Caco-2 (cell line): ENCODE measurements around the gene NR6A1. TPM values are rescaled to one million over a fixed set of nuclear protein-coding genes. Genes with fewer than 3 reads are reported as not detected.

ENCODE experiments used
- BruUV-seq: library from RNA; stranded (reverse); fragments of 400-500 nt; replicated peaks from 2 replicates; lab custom pipeline; 2021; lab: Mats Ljungman, UMichigan
- CTCF ChIA-PET: fragments of 300-600 bp; sonication (Branson Sonifier 250); formaldehyde crosslinking; loops from one replicate; lab custom pipeline; 2022; ENCODE audit warnings: antibody characterized with exemption; lab: Charles Lee
- POLR2A ChIA-PET: fragments of 300-600 bp; sonication (Branson Sonifier 250); formaldehyde crosslinking; loops from one replicate; lab custom pipeline; 2022; ENCODE audit warnings: antibody characterized with exemption; lab: Charles Lee
- DNase-seq, 2 experiments: peaks; one replicate each; pipeline versions ENCODE4 v3.0.0 to v3.0.0-alpha.2; 2020 to 2022
- H3K27me3 ChIP-seq: replicated peaks from 2 replicates; pipeline ENCODE4 v1.6.0; 2011; ENCODE audit warnings: low read length; ENCODE audit not compliant: control insufficient read depth, insufficient read depth
- H3K36me3 ChIP-seq: 2 replicates; pipeline ENCODE4 v1.5.1; 2011; ENCODE audit warnings: low read length; ENCODE audit not compliant: control insufficient read depth, insufficient read depth
- H3K4me1 ChIP-seq: fragments of 250-450 bp; sonication (Bioruptor Pico); 2 replicates; pipeline ENCODE4 v1.5.1; 2020; ENCODE audit warnings: mild to moderate bottlenecking
- H3K4me3 ChIP-seq: 2 replicates; pipeline ENCODE4 v1.5.1; 2011; ENCODE audit warnings: low read depth, mild to moderate bottlenecking, control low read depth, low read length
- H3K9me3 ChIP-seq: fragments of 250-450 bp; sonication (Bioruptor Pico); 2 replicates; pipeline ENCODE4 v1.5.1; 2020; ENCODE audit warnings: mild to moderate bottlenecking, moderate library complexity
- H3K27ac Mint-ChIP-seq: one replicate; pipeline ENCODE4 v1.8.0; 2022; ENCODE audit warnings: mixed read lengths; ENCODE audit not compliant: unreplicated experiment
- H3K27me3 Mint-ChIP-seq: one replicate; pipeline ENCODE4 v1.8.0; 2022; ENCODE audit warnings: mixed read lengths; ENCODE audit not compliant: insufficient read depth, unreplicated experiment
- H3K36me3 Mint-ChIP-seq: one replicate; pipeline ENCODE4 v1.8.0; 2022; ENCODE audit warnings: mild to moderate bottlenecking, mixed read lengths; ENCODE audit not compliant: insufficient read depth, unreplicated experiment
- H3K4me1 Mint-ChIP-seq: one replicate; pipeline ENCODE4 v1.8.0; 2022; ENCODE audit warnings: low read depth, mixed read lengths; ENCODE audit not compliant: unreplicated experiment
- H3K4me3 Mint-ChIP-seq: one replicate; pipeline ENCODE4 v1.8.0; 2022; ENCODE audit warnings: mild to moderate bottlenecking, moderate library complexity, mixed read lengths; ENCODE audit not compliant: unreplicated experiment
- H3K9me3 Mint-ChIP-seq: one replicate; pipeline ENCODE4 v1.8.0; 2022; ENCODE audit warnings: mixed read lengths; ENCODE audit not compliant: unreplicated experiment
- intact Hi-C: fragments of 100-400 bp; cut with micrococcal nuclease; formaldehyde crosslinking; loops from one replicate; pipeline ENCODE4 v1.10.0; 2022; ENCODE audit not compliant: unreplicated experiment
- total RNA-seq: library from RNA; stranded (reverse); gene quantifications from 2 replicates; pipeline ENCODE4 v1.2.3, GENCODE V29; 2022
- TF ChIP-seq, protein P1 (sequence below), 2 experiments: fragments of 200-600 bp in 1 of 2; IDR thresholded peaks; 1 replicate in 1 of 2; 2 replicates in 1 of 2; pipeline versions ENCODE4 v1.5.1 to v1.8.0; 2011 to 2022; ENCODE audit warnings: antibody characterized with exemption in 1 of 2, control low read depth in 1 of 2, inconsistent platforms in 1 of 2, low read depth in 1 of 2, low read length in 1 of 2, mild to moderate bottlenecking in 1 of 2, moderate library complexity in 1 of 2; ENCODE audit not compliant: insufficient read depth in 1 of 2, severe bottlenecking in 1 of 2, unreplicated experiment in 1 of 2

The NR6A1 gene
- total RNA-seq, 1 experiment from 2014 or later = 33.6 TPM

- H3K9me3 Mint-ChIP-seq = no peaks in the 10 kb centered on the region
- H3K36me3 ChIP-seq = no peaks in the 10 kb centered on the region
- POLR2A ChIA-PET = no interaction called here
Measured at GRCh38 chr9:124593200-124593599, 177.9 kb downstream of the NR6A1 start.

GRCh38 chr9:124590889-124591641, 180.0 kb downstream of the NR6A1 start:
- Mint-ChIP-seq H3K27me3 (no peaks in the 10 kb centered on the region), H3K27ac (no peak overlapping the region), H3K36me3 (no peaks in the 10 kb centered on the region), H3K4me1 (peaks cover 21% of the 10 kb centered on the region), H3K4me3 (no peak overlapping the region), H3K9me3 (no peaks in the 10 kb centered on the region)
- intact Hi-C loops = loop anchor here (5.0 kb wide), 1 partner anchor 34 kb away; no protein-coding TSS in a partner anchor
- no peak overlapping the region for H3K4me3 ChIP-seq
- no peaks in the 10 kb centered on the region for H3K36me3 ChIP-seq
- H3K9me3 ChIP-seq = no peaks in the 10 kb centered on the region
- no peak for DNase-seq
- POLR2A ChIA-PET = no interaction called here
- H3K27me3 ChIP-seq = no peaks in the 10 kb centered on the region
- BruUV-seq = no TSS peak
- TF ChIP-seq, protein P1, sequence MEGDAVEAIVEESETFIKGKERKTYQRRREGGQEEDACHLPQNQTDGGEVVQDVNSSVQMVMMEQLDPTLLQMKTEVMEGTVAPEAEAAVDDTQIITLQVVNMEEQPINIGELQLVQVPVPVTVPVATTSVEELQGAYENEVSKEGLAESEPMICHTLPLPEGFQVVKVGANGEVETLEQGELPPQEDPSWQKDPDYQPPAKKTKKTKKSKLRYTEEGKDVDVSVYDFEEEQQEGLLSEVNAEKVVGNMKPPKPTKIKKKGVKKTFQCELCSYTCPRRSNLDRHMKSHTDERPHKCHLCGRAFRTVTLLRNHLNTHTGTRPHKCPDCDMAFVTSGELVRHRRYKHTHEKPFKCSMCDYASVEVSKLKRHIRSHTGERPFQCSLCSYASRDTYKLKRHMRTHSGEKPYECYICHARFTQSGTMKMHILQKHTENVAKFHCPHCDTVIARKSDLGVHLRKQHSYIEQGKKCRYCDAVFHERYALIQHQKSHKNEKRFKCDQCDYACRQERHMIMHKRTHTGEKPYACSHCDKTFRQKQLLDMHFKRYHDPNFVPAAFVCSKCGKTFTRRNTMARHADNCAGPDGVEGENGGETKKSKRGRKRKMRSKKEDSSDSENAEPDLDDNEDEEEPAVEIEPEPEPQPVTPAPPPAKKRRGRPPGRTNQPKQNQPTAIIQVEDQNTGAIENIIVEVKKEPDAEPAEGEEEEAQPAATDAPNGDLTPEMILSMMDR (IDR thresholded peaks at IDR 0.05; ENCODE audit: insufficient read depth in 1 of 2, low read depth in 1 of 2, low read length in 1 of 2, severe bottlenecking in 1 of 2, unreplicated experiment in 1 of 2) = no peak
- CTCF ChIA-PET = interaction anchor here (0.6 to 1.7 kb wide), 2 partner anchors 26 to 133 kb away, joined by 3 to 5 read pairs; no protein-coding TSS in a partner anchor
- peaks cover 33% of the 10 kb centered on the region for H3K4me1 ChIP-seq

More at GRCh38 chr9:124593200-124593599, 177.9 kb downstream of the NR6A1 start:
- Histone ChIP-seq H3K27me3 (no peaks in the 10 kb centered on the region), H3K4me3 (no peak overlapping the region), H3K4me1 (peaks cover 42% of the 10 kb centered on the region), H3K9me3 (no peaks in the 10 kb centered on the region)
- Mint-ChIP-seq H3K4me3 (no peak overlapping the region), H3K27ac (no peak overlapping the region), H3K4me1 (peaks cover 29% of the 10 kb centered on the region), H3K27me3 (no peaks in the 10 kb centered on the region), H3K36me3 (no peaks in the 10 kb centered on the region)
- no TSS peak for BruUV-seq
- TF ChIP-seq, protein P1 (IDR thresholded peaks at IDR 0.05; ENCODE audit: insufficient read depth in 1 of 2, low read depth in 1 of 2, low read length in 1 of 2, severe bottlenecking in 1 of 2, unreplicated experiment in 1 of 2) = no peak
- DNase-seq = no peak
- intact Hi-C loops = loop anchor here (5.0 kb wide), 1 partner anchor 36 kb away; no protein-coding TSS in a partner anchor
- CTCF ChIA-PET = interaction anchor here (0.5 to 1.1 kb wide), 2 partner anchors 41 to 54 kb away, joined by 3 read pairs; no protein-coding TSS in a partner anchor

GRCh38 chr9:124584631-124585030, 186.5 kb downstream of the NR6A1 start:
- no peaks in the 10 kb centered on the region for H3K9me3 ChIP-seq
- Mint-ChIP-seq H3K36me3 (no peaks in the 10 kb centered on the region), H3K9me3 (no peaks in the 10 kb centered on the region), H3K4me1 (no peaks in the 10 kb centered on the region), H3K4me3 (no peak overlapping the region), H3K27me3 (no peaks in the 10 kb centered on the region), H3K27ac (no peak overlapping the region)
- H3K4me1 ChIP-seq = no peaks in the 10 kb centered on the region
- ChIA-PET CTCF (interaction anchor here (0.7 kb wide), 1 partner anchor 32 kb away, joined by 3 read pairs; no protein-coding TSS in a partner anchor), POLR2A (no interaction called here)
- no peak for DNase-seq
- no peaks in the 10 kb centered on the region for H3K36me3 ChIP-seq
- no peak overlapping the region for H3K4me3 ChIP-seq
- no peaks in the 10 kb centered on the region for H3K27me3 ChIP-seq
- BruUV-seq = no TSS peak
- TF ChIP-seq, protein P1 (IDR thresholded peaks at IDR 0.05; ENCODE audit: insufficient read depth in 1 of 2, low read depth in 1 of 2, low read length in 1 of 2, severe bottlenecking in 1 of 2, unreplicated experiment in 1 of 2) = no peak
- intact Hi-C loops = no loop called here
